GM23338 (cell line): ENCODE data around the gene CSF1R. TPM values are rescaled to one million over a fixed set of nuclear protein-coding genes. Genes with fewer than 3 reads are reported as not detected.

Experiments used
- ATAC-seq: fragments of 200-7000 bp; cut with Tn5 transposase; 3 replicates; pipeline ENCODE4 v1.9.1; 2020
- DNase-seq: peaks from one replicate; pipeline ENCODE4 v3.0.0-alpha.2; 2015; ENCODE audit warnings: low spot score
- H2AFZ ChIP-seq: fragments of 200-600 bp; sonication (generic); 2 replicates; pipeline ENCODE4 v1.8.0; 2016; ENCODE audit warnings: antibody characterized with exemption, mild to moderate bottlenecking, moderate library complexity
- H3F3A ChIP-seq: fragments of 200-600 bp; sonication (generic); replicated peaks from 2 replicates; pipeline ENCODE4 v1.8.0; 2017; ENCODE audit warnings: antibody characterized with exemption, mixed run types, low read depth
- H3K27ac ChIP-seq: fragments of 200-600 bp; sonication (generic); 2 replicates; pipeline ENCODE4 v1.6.1; 2016; ENCODE audit warnings: low read depth
- H3K27me3 ChIP-seq: fragments of 200-600 bp; sonication (generic); 2 replicates; pipeline ENCODE4 v1.8.0; 2016; ENCODE audit warnings: mild to moderate bottlenecking, mixed run types, moderate library complexity; ENCODE audit not compliant: insufficient read depth
- H3K36me3 ChIP-seq: fragments of 200-600 bp; sonication (generic); 2 replicates; pipeline ENCODE4 v1.8.0; 2016; ENCODE audit warnings: mild to moderate bottlenecking; ENCODE audit not compliant: insufficient read depth
- H3K4me1 ChIP-seq: fragments of 200-600 bp; sonication (generic); 2 replicates; pipeline ENCODE4 v1.8.0; 2016; ENCODE audit warnings: mild to moderate bottlenecking, moderate library complexity; ENCODE audit not compliant: insufficient read depth
- H3K4me2 ChIP-seq: fragments of 200-600 bp; sonication (generic); 2 replicates; pipeline ENCODE4 v1.7.1; 2017; ENCODE audit warnings: mixed run types
- H3K4me3 ChIP-seq: fragments of 200-600 bp; sonication (generic); 2 replicates; pipeline ENCODE4 v1.6.1; 2016; ENCODE audit warnings: mixed run types
- H3K79me2 ChIP-seq: fragments of 200-600 bp; sonication (generic); replicated peaks from 2 replicates; pipeline ENCODE4 v1.8.0; 2017; ENCODE audit warnings: mild to moderate bottlenecking; ENCODE audit not compliant: insufficient read depth
- H3K9me2 ChIP-seq: fragments of 200-600 bp; sonication (generic); 2 replicates; pipeline ENCODE4 v1.8.0; 2017; ENCODE audit not compliant: insufficient read depth
- H4K20me1 ChIP-seq: fragments of 200-600 bp; sonication (generic); replicated peaks from 2 replicates; pipeline ENCODE4 v1.8.0; 2017; ENCODE audit warnings: mild to moderate bottlenecking; ENCODE audit not compliant: insufficient read depth
- H3K27ac Mint-ChIP-seq: 2 replicates; pipeline ENCODE4 v1.8.0; 2020; ENCODE audit warnings: inconsistent platforms, mild to moderate bottlenecking, moderate library complexity, mixed read lengths
- H3K27me3 Mint-ChIP-seq: 3 replicates; pipeline ENCODE4 v1.8.0; 2022; ENCODE audit warnings: low read depth, mild to moderate bottlenecking, moderate library complexity, mixed read lengths, inconsistent platforms; ENCODE audit not compliant: insufficient read depth, poor library complexity
- H3K36me3 Mint-ChIP-seq: 3 replicates; pipeline ENCODE4 v1.8.0; 2021; ENCODE audit warnings: low read depth, mild to moderate bottlenecking, inconsistent platforms, moderate library complexity, mixed read lengths
- H3K4me1 Mint-ChIP-seq: 3 replicates; pipeline ENCODE4 v1.8.0; 2020; ENCODE audit warnings: mild to moderate bottlenecking, inconsistent platforms, mixed read lengths
- H3K4me3 Mint-ChIP-seq: 3 replicates; pipeline ENCODE4 v1.8.0; 2021; ENCODE audit warnings: moderate library complexity, mild to moderate bottlenecking, inconsistent platforms, mixed read lengths
- H3K9me3 Mint-ChIP-seq: 3 replicates; pipeline ENCODE4 v1.8.0; 2020; ENCODE audit warnings: moderate library complexity, mild to moderate bottlenecking, inconsistent platforms, mixed read lengths
- CREB1 ChIP-seq: fragments of 250-450 bp; sonication (Bioruptor Pico); IDR thresholded peaks from 2 replicates; pipeline ENCODE4 v1.5.0; 2020; ENCODE audit warnings: low read depth, mild to moderate bottlenecking, moderate library complexity
- CTCF ChIP-seq, 2 experiments: fragments of 200-600 bp in 1 of 2; sonication (generic) in 1 of 2; conservative IDR thresholded peaks; 2 replicates each; pipeline versions ENCODE4 v1.5.1 to v1.6.1; 2016 to 2017; ENCODE audit warnings: antibody characterized with exemption in 2 of 2, low read depth in 2 of 2, mild to moderate bottlenecking in 2 of 2, moderate library complexity in 1 of 2
- ETS1 ChIP-seq: IDR thresholded peaks from 2 replicates; pipeline ENCODE4 v1.6.1; 2016; ENCODE audit warnings: antibody characterized with exemption
- EZH2 ChIP-seq: fragments of 200-600 bp; sonication (generic); IDR thresholded peaks from one replicate; pipeline ENCODE4 v1.8.0; 2017; ENCODE audit warnings: antibody characterized with exemption, mild to moderate bottlenecking, low read depth; ENCODE audit not compliant: unreplicated experiment
- EZH2phosphoT487 ChIP-seq: fragments of 200-600 bp; sonication (generic); IDR thresholded peaks from one replicate; pipeline ENCODE4 v1.8.1; 2018; ENCODE audit warnings: antibody characterized with exemption; ENCODE audit not compliant: unreplicated experiment
- JUNB ChIP-seq: IDR thresholded peaks from one replicate; pipeline ENCODE4 v1.6.1; 2016; ENCODE audit warnings: antibody characterized with exemption; ENCODE audit not compliant: unreplicated experiment
- NANOG ChIP-seq: IDR thresholded peaks from 2 replicates; pipeline ENCODE4 v1.6.1; 2016; ENCODE audit warnings: antibody characterized with exemption, borderline replicate concordance
- POLR2AphosphoS5 ChIP-seq: IDR thresholded peaks from 2 replicates; pipeline ENCODE4 v1.6.1; 2016; ENCODE audit warnings: antibody characterized with exemption, low read depth
- STAT1 ChIP-seq: IDR thresholded peaks from one replicate; pipeline ENCODE4 v1.6.1; 2016; ENCODE audit warnings: antibody characterized with exemption; ENCODE audit not compliant: unreplicated experiment
- ZNF114 ChIP-seq: fragments of 250-450 bp; sonication (Bioruptor Pico); IDR thresholded peaks from 2 replicates; pipeline ENCODE4 v1.5.0; 2020; ENCODE audit warnings: mild to moderate bottlenecking, moderate library complexity
- ZNF331 ChIP-seq: fragments of 250-450 bp; sonication (Bioruptor Pico); IDR thresholded peaks from 2 replicates; pipeline ENCODE4 v1.5.0; 2020; ENCODE audit warnings: low read depth, mild to moderate bottlenecking, moderate library complexity
- polyA plus RNA-seq: library from polyadenylated mRNA; unstranded; fragments of >200 nt; fragmentation: Nextera tagmentation; extraction: Ambion mirVana; gene quantifications from 2 replicates; pipeline ENCODE4 v1.2.1, GENCODE V29; 2016
- total RNA-seq: library from RNA; depleted of rRNA; stranded (reverse); fragments of >200 nt; shearing (Covaris generic); gene quantifications from 2 replicates; pipeline ENCODE4 v1.2.3, GENCODE V29; 2014

The CSF1R gene
- total and polyA plus RNA-seq, 2 experiments from 2014 or later = 0.21 TPM; not detected in 1

- TF ChIP-seq CREB1 (CRISPR knock-in tag) (no peak), EZH2phosphoT487 (no peak), STAT1 (no peak)
Measured at GRCh38 chr5:150063638-150064037, 22.7 kb downstream of the CSF1R start (continued).

GRCh38 chr5:150062216-150062922 is 24.0 kb downstream of the CSF1R start:
- Histone ChIP-seq H3K27ac (no peak overlapping the region), H3K4me3 (no peak overlapping the region), H3K4me1 (peaks cover 8% of the 10 kb centered on the region; the same call in 1 of the 2 replicates), H3K36me3 (no peaks in the 10 kb centered on the region), H3K79me2 (no peaks in the 10 kb centered on the region), H3K27me3 (no peaks in the 10 kb centered on the region), H2AFZ (no peak overlapping the region), H3F3A (no peaks in the 10 kb centered on the region), H4K20me1 (no peaks in the 10 kb centered on the region), H3K4me2 (no peak overlapping the region), H3K9me2 (no peaks in the 10 kb centered on the region)
- H3K36me3 Mint-ChIP-seq = no peaks in the 10 kb centered on the region
- H3K4me3 Mint-ChIP-seq = no peak overlapping the region
- H3K27ac Mint-ChIP-seq = no peak overlapping the region
- no peak for DNase-seq
- no peak for ATAC-seq
- peaks cover 9% of the 10 kb centered on the region for H3K27me3 Mint-ChIP-seq
- TF ChIP-seq ZNF331 (no peak), ETS1 (no peak), CREB1 (CRISPR knock-in tag) (no peak), STAT1 (no peak), POLR2AphosphoS5 (no peak), CTCF (conservative IDR thresholded peaks at IDR 0.05; ENCODE audit: low read depth in 2 of 2) (no peak), EZH2 (no peak), NANOG (no peak), JUNB (no peak)
- no peaks in the 10 kb centered on the region; the same call in 2 of the 3 replicates for H3K9me3 Mint-ChIP-seq
- peaks cover 16% of the 10 kb centered on the region for H3K4me1 Mint-ChIP-seq

- Mint-ChIP-seq H3K27ac (no peak overlapping the region), H3K4me1 (peaks cover 18% of the 10 kb centered on the region)
- TF ChIP-seq STAT1 = no peak
- TF ChIP-seq JUNB = no peak
- TF ChIP-seq ETS1 = no peak
- no peak for TF ChIP-seq ZNF114 (CRISPR knock-in tag)
- no peak for TF ChIP-seq POLR2AphosphoS5
Measured at GRCh38 chr5:150061538-150061995, 24.8 kb downstream of the CSF1R start.

More at GRCh38 chr5:150061538-150061995, 24.8 kb downstream of the CSF1R start:
- no peaks in the 10 kb centered on the region for H3K27me3 ChIP-seq
- DNase-seq = no peak
- no peak for ATAC-seq
- H3K27ac ChIP-seq = no peak overlapping the region
- H3K4me2 ChIP-seq = no peak overlapping the region
- no peaks in the 10 kb centered on the region for H3K9me2 ChIP-seq
- no peaks in the 10 kb centered on the region for H3K79me2 ChIP-seq
- no peaks in the 10 kb centered on the region; the same call in 2 of the 3 replicates for H3K9me3 Mint-ChIP-seq
- no peaks in the 10 kb centered on the region for H3K36me3 ChIP-seq
- H3K4me1 ChIP-seq = peaks cover 8% of the 10 kb centered on the region; the same call in 1 of the 2 replicates
- peaks cover 12% of the 10 kb centered on the region for H3K27me3 Mint-ChIP-seq
- no peak overlapping the region for H3K4me3 Mint-ChIP-seq
- no peaks in the 10 kb centered on the region for H3F3A ChIP-seq
- no peaks in the 10 kb centered on the region for H4K20me1 ChIP-seq
- H2AFZ ChIP-seq = no peak overlapping the region
- H3K36me3 Mint-ChIP-seq = no peaks in the 10 kb centered on the region
- H3K4me3 ChIP-seq = no peak overlapping the region
